GM18511 (cell line): ENCODE measurements around the gene AFAP1.

Experiments
- ATAC-seq: cut with Tn5 transposase; IDR thresholded peaks from one replicate; pipeline ENCODE4 v1.9.1; 2021; ENCODE audit warnings: mild to moderate bottlenecking, moderate library complexity; ENCODE audit not compliant: unreplicated experiment

AFAP1 gene

DNA sequence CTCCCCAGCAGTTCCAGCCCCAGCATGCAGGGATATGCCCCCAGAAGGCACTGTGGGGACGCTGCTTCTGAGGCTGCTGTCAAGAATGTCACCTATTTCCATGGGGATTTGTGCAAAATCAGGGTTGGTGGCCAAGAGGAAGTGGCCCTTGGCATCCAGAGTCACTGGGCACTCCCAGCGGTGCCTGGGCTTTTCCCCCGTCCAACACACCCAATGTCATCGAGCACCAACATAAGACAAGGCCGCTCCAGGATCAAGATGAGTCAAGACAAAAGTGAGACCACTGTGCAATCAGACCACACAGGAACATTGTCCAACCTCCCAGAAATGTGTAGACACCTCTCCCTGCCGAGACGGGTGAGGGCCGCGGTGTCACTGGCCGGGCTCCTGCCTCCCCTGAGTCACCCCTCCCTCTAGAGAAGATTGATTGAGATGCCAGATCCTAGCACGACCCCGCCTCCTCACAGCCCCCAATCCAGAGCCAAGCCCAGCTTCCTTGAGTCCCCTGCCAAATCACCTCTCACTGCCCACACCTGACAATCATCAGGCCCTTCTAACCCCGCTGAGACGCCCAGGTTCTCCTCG lies 194.3 kb downstream of the AFAP1 start:
- no peak for ATAC-seq

GRCh38 chr4:7744142-7744804 lies 195.4 kb downstream of the AFAP1 start:
- ATAC-seq, result peak; percentile 57

DNA sequence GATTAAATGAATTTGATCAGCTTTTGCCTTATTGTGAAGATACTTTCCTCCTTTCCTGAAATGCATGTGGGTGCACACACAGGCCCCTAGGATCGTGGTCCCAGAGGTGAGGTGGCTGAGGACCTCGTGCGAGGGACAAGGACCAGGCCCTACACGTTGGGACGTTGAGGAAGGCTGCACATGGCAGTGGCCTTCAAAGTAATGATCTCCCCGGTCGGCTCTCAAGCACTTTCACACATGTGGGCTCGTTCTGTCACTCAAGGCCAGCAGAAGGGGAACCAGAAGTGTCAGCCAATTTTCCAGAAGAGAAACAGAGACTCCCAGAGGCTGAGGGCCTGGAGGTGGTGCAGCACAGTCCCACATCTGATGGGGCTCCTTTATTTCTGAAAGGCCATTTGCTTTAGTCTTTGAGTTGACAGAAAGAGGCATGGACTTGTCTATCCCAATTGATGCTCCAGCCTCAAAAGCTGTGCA lies 196.8 kb downstream of the AFAP1 start:
- no peak for ATAC-seq

- no peak for ATAC-seq
Measured at GRCh38 chr4:7741946-7742806, 197.5 kb downstream of the AFAP1 start.

DNA sequence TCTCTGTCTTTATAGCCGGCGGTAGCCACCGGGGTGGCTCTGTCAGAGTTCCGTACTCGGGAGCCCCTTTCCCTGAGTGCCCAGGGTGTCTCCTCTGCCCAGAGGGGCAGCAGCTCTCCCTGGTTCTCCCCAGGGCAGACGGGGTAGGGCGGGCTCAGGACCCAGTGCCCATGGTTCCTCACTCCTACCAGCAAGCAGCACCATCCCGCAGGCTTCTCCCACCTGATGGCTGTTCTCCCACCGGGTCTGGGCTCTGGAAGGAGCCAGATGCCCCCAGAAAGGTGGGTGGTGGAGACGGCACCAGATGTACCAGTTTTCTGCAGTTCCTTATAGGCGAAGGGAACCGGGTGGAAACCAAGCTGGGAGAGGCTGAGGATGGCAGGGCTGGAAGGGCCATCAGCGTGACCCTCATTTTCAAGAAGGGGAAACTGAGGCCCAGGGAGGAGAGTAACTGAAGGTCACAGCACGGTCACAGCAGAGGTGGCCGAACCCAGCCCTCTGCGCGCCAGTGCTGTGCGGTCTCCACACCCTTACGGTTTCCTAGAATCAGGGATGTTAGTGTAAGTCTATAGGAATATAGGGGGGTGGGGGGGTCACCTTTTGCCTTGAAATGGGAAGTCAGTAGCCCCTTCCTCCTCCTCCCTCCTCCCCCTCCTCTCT lies 198.7 kb downstream of the AFAP1 start:
- ATAC-seq, result no peak

GRCh38 chr4:7739918-7740865 lies 199.5 kb downstream of the AFAP1 start:
- ATAC-seq, result no peak

DNA sequence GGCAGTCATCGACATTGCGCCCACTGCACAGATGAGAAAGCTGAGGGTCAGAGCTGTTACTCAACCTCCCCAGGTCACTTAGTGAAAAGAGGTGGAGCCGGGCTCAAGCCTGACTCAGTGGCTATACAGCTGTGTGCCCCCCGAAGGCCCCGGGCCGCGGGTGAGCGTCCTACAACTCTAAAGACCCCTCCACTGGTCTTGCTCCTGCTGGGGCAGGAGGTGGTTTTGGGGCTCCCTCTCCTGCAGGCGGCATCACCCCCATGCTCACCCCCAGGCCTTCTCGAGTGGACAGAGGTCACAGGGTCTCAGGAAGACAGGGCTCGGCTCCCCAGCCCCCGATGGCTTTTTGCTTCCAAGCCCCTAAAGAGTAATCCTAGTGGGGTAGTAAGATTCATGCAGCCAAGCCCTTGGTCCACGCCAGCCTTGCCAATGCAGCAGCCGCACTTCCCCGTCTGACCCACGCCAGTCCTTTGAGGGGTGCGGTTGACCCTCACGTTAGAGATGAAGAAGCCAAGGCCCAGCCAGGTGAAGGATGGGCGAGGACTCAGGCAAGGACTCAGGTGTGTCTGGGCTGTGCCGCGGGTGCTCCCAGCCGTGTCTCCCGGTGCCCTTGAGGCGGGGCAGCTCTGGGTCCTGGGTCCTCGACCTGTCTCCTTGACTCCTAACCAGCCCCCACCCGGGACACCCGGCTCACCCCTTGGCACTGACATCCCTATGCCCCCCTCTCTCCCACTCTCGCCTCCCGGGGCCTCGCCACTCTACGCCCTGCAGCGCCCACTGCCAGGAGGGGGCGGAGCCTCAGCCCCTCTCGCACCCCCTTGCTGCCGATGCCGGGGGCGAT lies 200.4 kb downstream of the AFAP1 start:
- no peak for ATAC-seq

GRCh38 chr4:7738458-7739076 lies 201.1 kb downstream of the AFAP1 start:
- ATAC-seq, result no peak

- ATAC-seq, result no peak
Measured at GRCh38 chr4:7737752-7738457, 201.8 kb downstream of the AFAP1 start.

- ATAC-seq, result no peak
Measured at GRCh38 chr4:7737268-7737645, 202.4 kb downstream of the AFAP1 start.

- ATAC-seq, result no peak
Measured at GRCh38 chr4:7736436-7737267, 203.0 kb downstream of the AFAP1 start.

GRCh38 chr4:7735961-7736360 lies 203.7 kb downstream of the AFAP1 start:
- ATAC-seq, result no peak

DNA sequence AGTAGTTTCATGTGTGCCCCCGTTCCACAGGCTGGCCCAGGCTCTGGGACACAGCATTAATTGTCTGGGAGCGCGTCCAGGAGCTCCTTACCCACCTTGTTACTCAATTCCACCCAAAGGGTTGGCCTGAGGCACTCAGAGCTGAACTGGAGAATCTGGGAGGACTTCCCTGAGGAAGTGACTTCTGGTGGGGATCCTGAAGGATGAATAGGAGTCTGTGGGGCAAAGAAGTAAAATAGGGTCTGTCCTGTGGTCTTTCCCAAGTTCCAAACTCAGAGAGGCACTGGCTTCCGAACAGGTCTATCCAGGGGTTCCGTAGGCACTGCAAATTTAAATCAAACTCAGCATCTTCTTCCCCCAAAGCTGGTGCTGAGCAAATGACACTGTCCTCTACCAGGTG lies 204.3 kb downstream of the AFAP1 start:
- ATAC-seq, result no peak

GRCh38 chr4:7734651-7735260 lies 204.9 kb downstream of the AFAP1 start:
- no peak for ATAC-seq

DNA sequence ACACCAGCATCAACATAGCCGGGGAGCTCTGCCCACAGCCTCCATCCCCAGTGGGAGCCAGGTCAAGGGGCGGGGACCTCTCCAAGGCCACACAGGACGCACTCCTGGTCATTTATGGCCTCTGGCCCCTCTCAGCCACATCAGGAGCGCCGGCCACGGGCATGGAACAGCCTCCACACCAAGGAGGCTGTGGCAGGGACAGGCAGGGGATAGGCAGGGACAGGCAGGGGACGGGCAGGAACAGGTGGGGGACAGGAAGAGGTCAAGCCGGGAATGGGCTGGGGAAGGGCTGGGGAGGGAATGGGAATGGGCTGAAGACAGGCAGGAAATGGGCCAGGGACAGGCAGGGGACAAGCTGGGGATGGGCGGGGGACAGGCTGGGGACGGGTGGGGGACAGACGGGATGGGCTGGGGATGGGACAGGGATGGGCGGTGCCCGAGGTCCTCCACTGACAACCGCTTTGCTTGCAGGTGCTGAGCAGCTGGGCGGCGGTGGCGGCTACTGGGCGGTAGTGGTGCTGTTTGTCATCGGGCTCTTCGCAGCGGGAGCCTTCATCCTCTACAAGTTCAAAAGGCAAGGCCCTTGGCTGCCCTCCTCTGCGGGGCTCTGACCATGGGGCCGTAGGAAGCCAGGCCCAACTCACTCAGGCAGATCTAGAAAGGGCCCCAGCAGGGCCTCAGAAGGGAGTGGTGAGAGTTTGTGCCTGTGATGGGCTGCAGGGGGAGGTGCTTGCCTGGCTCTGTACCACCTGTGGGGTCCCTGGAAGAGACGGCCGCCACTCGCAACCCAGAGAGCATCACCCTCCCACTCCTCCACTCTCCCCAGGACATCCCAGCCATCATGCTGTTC lies 205.6 kb downstream of the AFAP1 start:
- no peak for ATAC-seq

- no peak for ATAC-seq
Measured at GRCh38 chr4:7733201-7733600, 206.5 kb downstream of the AFAP1 start.
